ENCODE data around the gene ADAMTSL1. TPM values are rescaled to one million over a fixed set of nuclear protein-coding genes. Genes with fewer than 3 reads are reported as not detected.
A peak's percentile ranks its signal among the peaks of the same experiment; 100 is the strongest.

Gene ADAMTSL1
- total and polyA plus RNA-seq, 9 of the 15 experiments (the other 6 are each of a cell fraction or from before 2014, with no cell fraction given), result 0.01 TPM; not detected in 8

GRCh38 chr9:18689921-18690320 lies 216.0 kb downstream of the ADAMTSL1 start:
- H3K27me3 ChIP-seq (ENCODE audit: control insufficient read depth in 2 of 2, insufficient read depth in 2 of 2, low read length in 2 of 2), result no peaks in the 10 kb centered on the region
- no peaks in the 10 kb centered on the region for H3K4me1 ChIP-seq (replicated peaks in 1 of 2; ENCODE audit: control insufficient read depth in 2 of 2, insufficient read depth in 2 of 2, low read length in 2 of 2)
- H3K9ac ChIP-seq (ENCODE audit: insufficient read depth in 1 of 2, low read depth in 2 of 2, low read length in 2 of 2), result no peak overlapping the region
- H3K4me2 ChIP-seq (ENCODE audit: insufficient read depth, low read length), result no peak overlapping the region
- H3K9me3 ChIP-seq (replicated peaks; ENCODE audit: control insufficient read depth, insufficient read depth, low read depth, low read length), result no peaks in the 10 kb centered on the region
- ChIA-PET POLR2A (no interaction called here), CTCF (ENCODE audit: low intra/inter-chr PET ratio) (no interaction called here)
- no peak for FAIRE-seq
- H3K27ac ChIP-seq (ENCODE audit: extremely low read depth, low read depth, low read length), result no peak overlapping the region
- no peaks in the 10 kb centered on the region for H3K9me1 ChIP-seq (ENCODE audit: control insufficient read depth, insufficient read depth, low read length)
- no peak for DNase-seq (ENCODE audit: extremely low read depth in 1 of 4, low spot score in 3 of 4)
- no TSS peak for BruUV-seq (replicated peaks)
- no peak overlapping the region for H3K4me3 ChIP-seq
- in situ Hi-C loops (cut with MboI), result no loop called here
- no peak for ATAC-seq
- intact Hi-C loops (cut with micrococcal nuclease), result no loop called here
- TF ChIP-seq TAF7 (tag; IDR thresholded peaks at IDR 0.05), result no peak
- TF ChIP-seq ZBTB17 (CRISPR knock-in tag; IDR thresholded peaks at IDR 0.05), result no peak
- H4K20me1 ChIP-seq (replicated peaks; ENCODE audit: control insufficient read depth, insufficient read depth, low read length), result no peaks in the 10 kb centered on the region
- no peaks in the 10 kb centered on the region for H3K36me3 ChIP-seq (ENCODE audit: control insufficient read depth, insufficient read depth, low read length)
- no peaks in the 10 kb centered on the region for H3K79me2 ChIP-seq (ENCODE audit: control insufficient read depth, insufficient read depth, low read length)
- H2AFZ ChIP-seq (ENCODE audit: low read depth, low read length), result no peak overlapping the region

GRCh38 chr9:18692268-18692667 lies 218.3 kb downstream of the ADAMTSL1 start:
- Histone ChIP-seq H2AFZ (ENCODE audit: low read depth, low read length) (no peak overlapping the region), H3K79me2 (ENCODE audit: control insufficient read depth, insufficient read depth, low read length) (no peaks in the 10 kb centered on the region), H3K9me3 (replicated peaks; ENCODE audit: control insufficient read depth, insufficient read depth, low read depth, low read length) (no peaks in the 10 kb centered on the region), H4K20me1 (replicated peaks; ENCODE audit: control insufficient read depth, insufficient read depth, low read length) (no peaks in the 10 kb centered on the region), H3K4me1 (replicated peaks in 1 of 2; ENCODE audit: control insufficient read depth in 2 of 2, insufficient read depth in 2 of 2, low read length in 2 of 2) (no peaks in the 10 kb centered on the region), H3K36me3 (ENCODE audit: control insufficient read depth, insufficient read depth, low read length) (no peaks in the 10 kb centered on the region), H3K27me3 (ENCODE audit: control insufficient read depth in 2 of 2, insufficient read depth in 2 of 2, low read length in 2 of 2) (no peaks in the 10 kb centered on the region), H3K9me1 (ENCODE audit: control insufficient read depth, insufficient read depth, low read length) (no peaks in the 10 kb centered on the region), H3K9ac (ENCODE audit: insufficient read depth in 1 of 2, low read depth in 2 of 2, low read length in 2 of 2) (no peak overlapping the region), H3K4me3 (no peak overlapping the region), H3K4me2 (ENCODE audit: insufficient read depth, low read length) (no peak overlapping the region), H3K27ac (ENCODE audit: extremely low read depth, low read depth, low read length) (no peak overlapping the region)
- in situ Hi-C loops (cut with MboI) (no loop called here), intact Hi-C loops (cut with micrococcal nuclease) (no loop called here)
- no peak for DNase-seq (ENCODE audit: extremely low read depth in 1 of 4, low spot score in 3 of 4)
- POLR2A ChIA-PET, result no interaction called here
- no TSS peak for BruUV-seq (replicated peaks)
- TF ChIP-seq TAL1 (IDR thresholded peaks at IDR 0.05) (no peak), PBX2 (CRISPR knock-in tag; IDR thresholded peaks at IDR 0.05; ENCODE audit: low read depth) (no peak), PBX2 (tag; conservative IDR thresholded peaks at IDR 0.05; ENCODE audit: low read depth) (0 out of 2 replicates have a peak, but pooled peaks have one; percentile 15)
- CTCF ChIA-PET (ENCODE audit: low intra/inter-chr PET ratio), result no interaction called here
- no peak for FAIRE-seq
- no peak for ATAC-seq
- 3% methylated on average over 4 of the region's 5 CpGs for WGBS (ENCODE audit: insufficient coverage, low coverage, missing lambda C conversion rate)

Data from K562 (cell line).